ENCODE data around the gene LAS1L. TPM values are rescaled to one million over a fixed set of nuclear protein-coding genes. Genes with fewer than 3 reads are reported as not detected.

LAS1L gene
- total and polyA plus RNA-seq, 9 of the 15 experiments (the other 6 are each of a cell fraction or from before 2014, with no cell fraction given): 43.3 to 119 (median 86.4) TPM

DNA sequence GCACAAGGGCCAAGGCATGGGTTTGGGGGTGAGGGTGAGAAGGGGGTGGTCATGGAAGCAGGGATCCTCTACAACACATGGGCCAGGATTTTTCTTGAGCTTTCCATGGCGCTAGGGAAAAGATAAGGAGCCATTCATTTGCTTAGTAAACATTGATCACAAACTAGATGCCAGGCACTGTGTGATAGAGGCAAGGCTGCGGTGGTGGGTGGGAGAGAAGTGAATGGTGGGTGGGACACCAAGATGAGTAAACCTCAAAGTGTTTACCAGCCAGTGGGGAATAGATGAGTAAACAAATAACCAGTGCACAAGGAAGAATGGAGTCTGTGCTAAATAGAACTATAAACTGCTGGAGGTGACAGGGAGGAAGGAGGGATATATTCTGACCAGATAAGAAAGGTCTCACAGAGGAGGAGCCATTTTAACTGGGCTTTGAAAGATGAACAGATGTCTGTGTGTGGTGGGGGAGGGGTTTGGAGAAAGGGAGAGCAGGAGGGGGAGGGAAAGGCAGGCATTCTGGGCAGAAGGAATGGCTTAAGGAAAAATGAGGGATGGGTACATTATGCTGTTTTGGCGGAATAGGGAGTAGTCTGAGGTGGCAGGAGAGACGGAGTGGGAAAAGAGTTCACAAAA lies 48.0 kb upstream of the LAS1L start (continued):
- TF ChIP-seq ZNF639 (CRISPR knock-in tag; conservative IDR thresholded peaks at IDR 0.05 in 1 of 2, IDR thresholded peaks at IDR 0.05 in 1 of 2): no peak
- TF ChIP-seq, protein P1, sequence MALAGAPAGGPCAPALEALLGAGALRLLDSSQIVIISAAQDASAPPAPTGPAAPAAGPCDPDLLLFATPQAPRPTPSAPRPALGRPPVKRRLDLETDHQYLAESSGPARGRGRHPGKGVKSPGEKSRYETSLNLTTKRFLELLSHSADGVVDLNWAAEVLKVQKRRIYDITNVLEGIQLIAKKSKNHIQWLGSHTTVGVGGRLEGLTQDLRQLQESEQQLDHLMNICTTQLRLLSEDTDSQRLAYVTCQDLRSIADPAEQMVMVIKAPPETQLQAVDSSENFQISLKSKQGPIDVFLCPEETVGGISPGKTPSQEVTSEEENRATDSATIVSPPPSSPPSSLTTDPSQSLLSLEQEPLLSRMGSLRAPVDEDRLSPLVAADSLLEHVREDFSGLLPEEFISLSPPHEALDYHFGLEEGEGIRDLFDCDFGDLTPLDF (CRISPR knock-in tag; IDR thresholded peaks at IDR 0.05): no peak
- no peak for TF ChIP-seq SMAD1 (IDR thresholded peaks at IDR 0.05; ENCODE audit: low read depth, low read length, partially characterized antibody)
- no peak for TF ChIP-seq AFF1 (IDR thresholded peaks at IDR 0.05; ENCODE audit: low read depth in 1 of 2, partially characterized antibody in 2 of 2)
- TF ChIP-seq ZNF431 (CRISPR knock-in tag; IDR thresholded peaks at IDR 0.05): no peak
- TF ChIP-seq CXXC5 (CRISPR knock-in tag; IDR thresholded peaks at IDR 0.05): no peak
- 0 out of 2 replicates have a peak, but pooled peaks have one; percentile 29 for TF ChIP-seq SMARCE1 (IDR thresholded peaks at IDR 0.05)
- no peak for TF ChIP-seq ZNF398 (CRISPR knock-in tag; IDR thresholded peaks at IDR 0.05)
- TF ChIP-seq HDAC1 (IDR thresholded peaks at IDR 0.05): peak in 1 of 2 experiments; percentile 51; a peak in 2 of 4 replicates
- TF ChIP-seq, protein P2, sequence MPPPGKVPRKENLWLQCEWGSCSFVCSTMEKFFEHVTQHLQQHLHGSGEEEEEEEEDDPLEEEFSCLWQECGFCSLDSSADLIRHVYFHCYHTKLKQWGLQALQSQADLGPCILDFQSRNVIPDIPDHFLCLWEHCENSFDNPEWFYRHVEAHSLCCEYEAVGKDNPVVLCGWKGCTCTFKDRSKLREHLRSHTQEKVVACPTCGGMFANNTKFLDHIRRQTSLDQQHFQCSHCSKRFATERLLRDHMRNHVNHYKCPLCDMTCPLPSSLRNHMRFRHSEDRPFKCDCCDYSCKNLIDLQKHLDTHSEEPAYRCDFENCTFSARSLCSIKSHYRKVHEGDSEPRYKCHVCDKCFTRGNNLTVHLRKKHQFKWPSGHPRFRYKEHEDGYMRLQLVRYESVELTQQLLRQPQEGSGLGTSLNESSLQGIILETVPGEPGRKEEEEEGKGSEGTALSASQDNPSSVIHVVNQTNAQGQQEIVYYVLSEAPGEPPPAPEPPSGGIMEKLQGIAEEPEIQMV (tag; conservative IDR thresholded peaks at IDR 0.05; ENCODE audit: low read depth): 0 out of 2 replicates have a peak, but pooled peaks have one; percentile 22
- peak in 1 of 2 experiments; percentile 52; a peak in 2 of 4 replicates for TF ChIP-seq KDM1A (IDR thresholded peaks at IDR 0.05)
- TF ChIP-seq KLF16 (IDR thresholded peaks at IDR 0.05): no peak
- no peak for TF ChIP-seq MIER1 (IDR thresholded peaks at IDR 0.05; ENCODE audit: low read depth)
- no peak for TF ChIP-seq BRF2 (IDR thresholded peaks at IDR 0.05; ENCODE audit: borderline replicate concordance, insufficient read depth, insufficient read length)
- TF ChIP-seq NCOR1 (IDR thresholded peaks at IDR 0.05): peak; percentile 24; the same call in 1 of the 2 replicates
